ENCODE data around the gene CRKL.
"Not testable (repeated sequence)": the region's sequence is repeated elsewhere in the genome, so short reads cannot be mapped to it uniquely, and the experiment has no call there.

Gene CRKL

DNA sequence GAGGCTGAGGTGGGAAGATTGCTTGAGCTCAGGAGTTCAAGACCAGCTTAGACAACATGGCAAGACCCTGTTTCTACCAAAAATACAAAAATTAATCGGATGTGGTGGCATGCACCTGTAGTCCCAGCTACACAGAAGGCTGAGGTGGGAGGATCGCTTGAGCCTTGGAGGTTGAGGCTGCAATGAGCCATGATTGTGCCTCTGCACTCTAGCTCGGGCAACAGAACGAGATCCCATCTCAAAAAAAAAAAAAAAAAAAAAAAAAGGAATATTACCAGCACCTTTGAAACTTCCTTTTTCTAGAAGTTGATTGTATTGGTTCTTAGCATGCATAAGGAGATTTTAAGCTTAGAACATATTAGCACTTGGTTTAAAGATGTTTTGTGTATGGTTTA, 11.4 kb downstream of the CRKL start:
- TF ChIP-seq CTCF (IDR thresholded peaks at IDR 0.05; ENCODE audit: insufficient read depth, missing control alignments): no peak
- DNase-seq (ENCODE audit: insufficient read length, low spot score): no peak
- no peak for FAIRE-seq

GRCh38 chr22:20930004-20930403, 12.8 kb downstream of the CRKL start:
- FAIRE-seq (no peak), DNase-seq (ENCODE audit: insufficient read length, low spot score) (no peak)
- no peak for TF ChIP-seq CTCF (IDR thresholded peaks at IDR 0.05; ENCODE audit: insufficient read depth, missing control alignments)

GRCh38 chr22:20930435-20930834, 13.2 kb downstream of the CRKL start:
- not testable (repeated sequence) for DNase-seq (ENCODE audit: insufficient read length, low spot score); FAIRE-seq

DNA sequence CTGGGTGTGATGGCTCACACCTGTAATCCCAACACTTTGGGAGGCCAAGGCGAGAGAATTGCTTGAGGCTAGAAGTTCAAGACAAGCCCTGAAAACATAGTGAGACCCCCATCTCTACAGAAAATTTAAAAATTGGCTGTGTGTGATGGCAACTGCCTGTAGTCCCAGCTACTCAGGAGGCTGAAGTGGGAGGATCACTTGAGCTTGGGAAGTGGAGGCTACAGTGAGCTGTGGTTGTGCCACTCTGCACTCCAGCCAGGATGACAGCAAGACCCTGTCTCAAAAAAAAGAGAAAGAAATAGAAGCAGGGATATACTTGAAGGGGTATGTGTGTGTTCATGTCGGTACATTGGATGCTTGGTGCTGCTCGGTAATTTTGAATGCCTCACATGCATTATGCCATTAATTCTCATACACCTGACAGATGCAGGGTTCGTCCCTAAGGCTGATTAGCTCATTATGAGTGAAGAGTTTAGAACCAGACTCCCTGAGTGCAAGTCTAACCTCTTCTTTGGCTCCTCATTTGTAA, 14.0 kb downstream of the CRKL start:
- TF ChIP-seq CTCF (IDR thresholded peaks at IDR 0.05; ENCODE audit: insufficient read depth, missing control alignments): no peak
- DNase-seq (ENCODE audit: insufficient read length, low spot score) (no peak), FAIRE-seq (no peak)

DNA sequence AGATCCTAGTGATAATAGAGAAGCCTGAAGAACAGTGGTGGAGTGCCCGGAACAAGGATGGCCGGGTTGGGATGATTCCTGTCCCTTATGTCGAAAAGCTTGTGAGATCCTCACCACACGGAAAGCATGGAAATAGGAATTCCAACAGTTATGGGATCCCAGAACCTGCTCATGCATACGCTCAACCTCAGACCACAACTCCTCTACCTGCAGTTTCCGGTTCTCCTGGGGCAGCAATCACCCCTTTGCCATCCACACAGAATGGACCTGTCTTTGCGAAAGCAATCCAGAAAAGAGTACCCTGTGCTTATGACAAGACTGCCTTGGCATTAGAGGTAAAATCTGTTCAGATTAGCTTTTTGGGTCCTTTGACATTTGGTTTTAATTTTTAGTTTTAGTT, 16.7 kb downstream of the CRKL start:
- no peak for TF ChIP-seq CTCF (IDR thresholded peaks at IDR 0.05; ENCODE audit: insufficient read depth, missing control alignments)
- FAIRE-seq: no peak

DNA sequence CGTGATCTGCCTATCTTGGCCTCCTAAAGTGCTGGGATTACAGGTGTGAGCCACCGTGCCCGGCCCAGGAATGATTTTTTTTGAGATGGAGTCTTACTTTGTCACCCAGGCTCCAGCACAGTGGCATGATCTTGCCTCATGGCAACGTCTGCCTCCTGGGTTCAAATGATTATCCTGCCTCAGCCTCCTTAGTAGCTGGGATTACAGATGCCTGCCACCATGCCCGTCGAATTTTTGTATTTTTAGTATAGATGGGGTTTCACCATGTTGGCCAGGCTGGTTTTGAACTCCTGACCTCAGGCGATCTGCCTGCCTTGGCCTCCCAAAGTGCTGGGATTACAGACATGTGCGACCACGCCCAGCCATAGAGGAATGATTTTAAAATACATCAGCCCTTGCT, 17.8 kb downstream of the CRKL start:
- not testable (repeated sequence) for FAIRE-seq; DNase-seq (ENCODE audit: insufficient read length, low spot score)

More for the DNA sequence above, 16.7 kb downstream of the CRKL start:
- no peak for DNase-seq (ENCODE audit: insufficient read length, low spot score)

- not testable (repeated sequence) for DNase-seq (ENCODE audit: insufficient read length, low spot score); FAIRE-seq
These were observed 18.8 kb downstream of the CRKL start for GRCh38 chr22:20935780-20936539.

GRCh38 chr22:20937031-20937793, 20.0 kb downstream of the CRKL start:
- FAIRE-seq: no peak
- TF ChIP-seq CTCF (IDR thresholded peaks at IDR 0.05; ENCODE audit: insufficient read depth, missing control alignments): no peak
- DNase-seq (ENCODE audit: insufficient read length, low spot score): no peak

All from D721Med (cell line).